NCI-H2029 (cell line): ENCODE data around the gene TENM4.
"Not testable (repeated sequence)": the region's sequence is repeated elsewhere in the genome, so short reads cannot be mapped to it uniquely, and the experiment has no call there.

Experiments
- DNase-seq: peaks from one replicate; lab custom pipeline; 2025; lab: John Stamatoyannopoulos, UW

Gene TENM4

DNA sequence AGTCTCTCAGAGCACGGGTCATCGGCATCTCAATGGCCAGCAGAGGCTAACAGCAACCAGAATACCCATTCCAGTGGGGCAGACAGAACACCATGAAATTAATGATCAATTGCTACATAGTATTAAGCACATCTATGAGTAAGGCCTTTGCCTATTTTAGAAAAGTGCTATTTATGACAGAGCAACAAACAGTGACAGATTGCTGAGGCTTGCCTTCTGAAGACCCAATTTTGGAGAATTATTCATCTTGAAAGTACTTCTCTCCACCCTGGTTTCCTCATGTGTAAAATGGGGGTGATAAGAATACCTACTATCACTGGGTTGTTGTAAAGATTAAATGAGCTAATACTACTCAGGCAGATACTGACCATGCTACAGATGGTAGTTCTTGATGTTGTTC, 232.7 kb downstream of the TENM4 start:
- DNase-seq = no peak

DNA sequence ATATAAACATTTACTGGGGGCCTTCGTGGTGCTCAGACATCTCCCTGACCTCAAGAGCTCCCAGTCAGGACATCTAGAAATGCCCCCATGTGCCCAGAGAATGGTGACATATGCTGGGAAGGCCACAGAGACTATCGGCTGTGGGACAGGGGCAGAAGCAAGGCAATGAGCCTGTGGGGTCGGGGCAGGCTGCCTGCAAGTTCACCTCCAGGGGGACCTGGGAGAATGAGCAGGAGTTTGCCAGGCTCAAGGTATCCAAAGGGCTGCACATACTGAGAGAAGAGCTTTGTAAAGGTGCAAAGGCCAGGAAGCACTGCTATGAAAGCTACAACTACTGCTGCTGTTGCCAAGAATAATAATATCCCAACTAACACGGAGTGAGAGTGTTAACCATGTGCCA, 233.9 kb downstream of the TENM4 start:
- no peak for DNase-seq

DNA sequence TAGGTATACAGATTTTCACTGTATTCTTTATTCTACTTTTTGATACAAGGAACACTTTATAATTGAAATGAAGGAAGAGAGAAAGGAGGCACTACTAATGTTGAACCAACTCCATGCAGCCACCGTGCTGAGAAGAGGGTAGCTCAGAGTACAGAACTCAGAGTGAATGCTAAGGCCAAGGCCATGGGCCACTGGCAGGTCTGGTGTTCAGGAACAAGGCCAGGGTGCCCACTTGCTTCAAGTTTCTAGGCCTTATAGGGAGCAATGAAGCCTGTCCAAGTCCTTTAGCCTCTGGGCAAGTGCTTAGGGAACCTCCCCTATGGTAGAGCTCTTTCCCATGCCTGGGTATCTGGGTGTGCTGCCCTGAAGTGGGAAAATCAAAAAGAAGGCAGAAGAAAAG, 235.0 kb downstream of the TENM4 start:
- no peak for DNase-seq

DNA sequence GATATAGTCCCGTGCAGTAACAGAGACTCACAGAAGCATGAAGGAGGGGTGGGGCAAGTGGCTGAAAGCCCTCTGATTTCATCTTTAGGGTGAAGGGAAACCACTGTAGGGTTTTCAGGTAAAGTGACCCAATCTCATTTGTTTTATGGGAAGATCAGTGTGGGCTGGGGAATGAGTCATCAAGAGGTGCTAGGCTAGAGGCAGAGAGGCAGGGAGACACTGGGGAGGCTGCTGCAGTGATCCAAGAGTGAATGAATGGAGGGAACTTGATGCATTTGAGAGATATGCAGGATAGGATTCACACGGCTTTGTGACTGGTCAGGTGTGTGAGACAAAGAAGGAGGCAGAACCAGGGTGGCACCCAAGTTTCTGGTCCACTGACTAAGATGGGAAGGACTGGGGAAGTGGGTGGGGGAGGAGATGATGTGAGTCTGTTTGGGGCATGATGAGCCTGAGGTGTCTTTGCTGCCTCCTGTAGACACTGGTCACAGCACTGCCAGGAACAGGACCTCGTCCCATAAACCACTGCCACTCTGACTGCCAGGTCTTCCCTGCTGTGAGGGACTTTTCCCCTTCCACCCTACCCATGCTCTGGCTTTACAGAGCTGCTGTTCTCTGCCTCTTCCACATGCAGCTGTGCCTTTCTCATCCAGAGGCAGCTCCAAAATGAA, 239.0 kb downstream of the TENM4 start:
- DNase-seq = no peak

DNA sequence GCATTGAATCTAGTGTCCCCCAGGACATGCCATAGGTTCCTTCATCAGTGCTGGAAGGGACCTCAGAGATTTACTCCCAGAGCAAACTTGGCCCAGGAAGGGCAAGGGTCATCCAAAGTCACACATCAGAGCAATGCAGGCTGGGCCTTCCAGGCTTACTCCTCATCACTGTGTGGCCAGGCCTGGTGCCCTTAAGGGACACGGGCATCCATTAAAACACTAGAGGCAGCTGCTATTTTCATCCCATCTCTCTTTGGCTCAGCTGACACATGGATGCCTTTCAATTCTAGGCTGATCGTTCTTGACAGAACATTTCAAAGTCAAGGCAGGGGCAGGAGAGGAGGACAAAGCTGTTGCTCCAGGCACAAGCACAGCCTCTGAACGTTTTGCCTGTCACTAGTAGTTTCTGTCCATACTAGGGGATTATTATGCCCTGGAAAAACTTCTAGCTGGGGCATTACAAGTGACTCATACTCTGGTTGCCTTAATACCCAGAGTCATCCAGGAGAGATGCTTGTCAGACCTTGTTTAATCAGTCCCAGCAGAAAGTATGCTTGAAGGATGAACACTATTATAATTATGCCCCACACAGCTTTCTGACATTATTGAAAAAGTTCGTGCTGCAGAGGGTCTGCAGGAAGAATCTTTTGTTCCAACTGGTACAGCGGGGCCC, 240.3 kb downstream of the TENM4 start:
- no peak for DNase-seq

DNA sequence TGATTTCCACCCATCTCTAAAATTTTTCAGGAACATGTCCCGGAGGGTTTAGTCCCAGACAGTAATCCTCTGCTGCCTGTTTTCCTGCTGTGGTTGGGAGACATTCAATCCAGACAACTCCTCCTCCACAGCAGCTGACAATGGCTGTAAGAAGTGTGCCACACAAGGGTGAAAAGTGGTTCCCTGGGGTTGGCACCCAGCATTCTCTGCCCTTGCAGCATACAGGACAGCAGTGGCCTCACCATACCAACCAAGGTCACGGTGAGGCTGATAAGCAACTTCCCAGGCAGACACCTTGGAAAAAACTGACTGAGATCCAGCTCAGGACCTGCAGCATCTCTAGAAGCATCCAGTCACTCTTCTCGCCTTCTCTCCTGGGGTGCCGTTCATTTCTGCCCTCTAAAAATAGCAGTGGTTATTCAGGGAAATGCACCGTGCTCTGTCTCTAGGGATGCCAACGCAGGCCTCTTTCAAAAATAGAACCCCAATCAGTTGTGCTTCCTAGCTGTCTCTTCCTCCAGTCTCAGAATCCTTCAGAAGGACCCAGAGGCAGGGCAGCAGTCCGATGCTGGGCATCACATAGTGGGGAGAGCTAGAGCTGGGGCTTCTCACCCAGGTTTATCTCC, 241.0 kb downstream of the TENM4 start:
- no peak for DNase-seq

DNA sequence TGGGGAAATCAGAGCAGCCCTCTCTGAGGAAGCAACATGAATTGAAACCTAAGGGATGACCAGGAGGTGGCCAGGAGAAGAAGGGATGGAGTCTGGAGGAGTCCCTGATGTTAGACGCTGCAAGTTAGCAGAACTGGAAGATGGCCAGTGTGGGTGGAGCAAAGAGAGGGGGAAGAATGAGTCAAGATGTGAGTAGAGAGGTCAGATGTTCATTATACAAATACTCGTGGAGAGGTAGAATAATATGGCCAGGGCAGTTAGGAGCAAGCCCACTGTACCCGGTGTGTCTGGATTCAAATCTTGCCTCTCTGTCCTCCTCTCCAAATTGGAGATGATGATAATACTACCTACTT, 242.0 kb downstream of the TENM4 start:
- no peak for DNase-seq

DNA sequence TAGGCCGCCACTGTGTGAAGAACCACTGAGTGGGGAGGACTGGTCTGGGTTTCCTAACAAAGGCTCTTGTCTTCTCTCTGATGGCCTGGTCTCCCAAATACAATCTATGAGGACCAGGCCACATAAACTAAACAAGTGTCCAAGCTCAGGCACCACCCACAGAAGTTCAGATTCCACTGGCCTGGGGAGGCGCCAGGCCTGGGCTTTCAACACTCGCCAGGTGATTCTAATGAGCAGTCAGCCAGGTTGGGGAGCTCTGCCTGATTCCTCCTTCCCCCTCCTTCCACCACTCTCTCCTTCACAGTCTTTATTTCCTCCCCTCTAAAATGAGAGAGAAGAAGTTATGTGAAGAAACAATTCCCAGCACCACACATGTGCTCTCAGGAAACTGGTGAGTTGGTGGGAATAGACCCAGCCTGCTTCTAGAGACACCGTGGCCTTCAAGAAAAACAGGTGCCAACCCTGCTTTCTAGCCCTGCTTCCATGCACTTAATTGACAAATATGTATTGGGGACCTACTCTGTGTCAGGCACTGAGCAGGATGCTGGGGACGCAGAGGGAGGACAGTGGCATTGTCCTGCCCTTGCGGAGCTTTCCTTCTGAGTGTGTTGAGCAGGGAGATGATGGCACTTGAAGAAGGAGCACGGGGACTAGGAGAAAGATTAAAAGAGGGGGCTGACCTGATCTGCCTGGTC, 242.5 kb downstream of the TENM4 start:
- no peak for DNase-seq

DNA sequence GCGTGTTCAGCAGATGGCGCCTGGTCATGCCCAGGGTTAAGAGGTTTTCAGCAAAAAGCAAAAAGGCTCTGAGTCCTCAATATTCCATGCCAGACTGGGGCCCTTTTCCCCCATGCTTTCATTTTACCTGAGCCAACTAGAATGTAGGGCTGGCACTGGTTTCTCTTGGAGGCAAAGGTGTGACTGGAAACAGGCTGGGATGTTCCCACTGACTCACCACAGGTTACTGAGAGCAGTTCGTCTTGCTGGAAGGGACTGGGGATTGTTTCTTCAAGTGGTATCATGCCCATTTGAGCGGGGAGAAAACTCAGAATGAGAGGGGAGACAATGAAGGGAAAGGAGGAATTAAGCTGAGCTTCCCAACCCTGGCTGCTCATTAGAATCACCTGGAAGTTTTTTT, 243.9 kb downstream of the TENM4 start:
- DNase-seq = no peak

DNA sequence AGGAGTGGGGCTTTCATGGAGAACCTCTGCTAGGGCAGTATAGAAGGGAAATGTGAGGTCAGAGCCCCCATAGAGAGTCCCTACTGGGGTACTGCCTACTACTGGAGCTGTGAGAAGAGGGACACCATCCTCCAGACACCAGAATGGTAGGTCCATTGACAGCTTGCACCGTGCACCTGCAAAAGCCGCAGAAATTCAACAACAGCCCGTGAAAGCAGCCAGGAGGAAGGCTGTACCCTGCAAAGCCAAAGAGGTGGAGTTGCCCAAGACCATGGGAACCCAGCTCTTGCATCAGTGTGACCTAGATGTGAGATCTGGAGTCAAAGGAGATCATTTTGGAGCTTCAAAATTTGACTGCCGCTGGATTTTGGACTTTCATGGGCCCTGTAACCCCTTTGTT, 245.6 kb downstream of the TENM4 start:
- no peak for DNase-seq

DNA sequence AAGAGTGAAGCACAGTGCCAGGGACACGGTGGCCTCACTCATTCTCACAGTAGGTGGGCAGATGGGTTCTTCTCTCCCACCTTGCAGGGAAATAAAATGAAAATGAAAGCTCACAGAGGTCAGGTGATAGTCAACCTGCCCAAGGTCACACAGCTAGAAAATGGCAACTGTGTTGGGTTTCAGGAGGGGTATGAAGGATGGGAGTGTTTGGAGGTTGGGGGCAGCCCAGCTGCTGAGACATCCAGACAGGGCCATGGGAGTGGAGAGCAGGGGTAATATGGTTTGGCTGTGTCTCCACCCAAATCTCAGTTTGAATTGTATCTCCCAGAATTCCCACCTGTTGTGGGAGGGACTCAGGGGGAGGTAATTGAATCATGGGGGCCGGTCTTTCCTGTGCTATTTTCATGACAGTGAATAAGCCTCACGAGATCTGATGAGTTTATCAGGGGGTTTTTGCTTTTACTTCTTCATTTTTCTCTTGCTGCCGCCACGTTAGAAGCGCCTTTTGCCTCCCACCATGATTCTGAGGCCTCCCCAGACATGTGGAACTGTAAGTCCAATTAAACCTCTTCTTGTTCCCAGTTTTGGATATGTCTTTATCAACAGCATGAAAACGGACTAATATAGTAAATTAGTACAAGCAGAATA, 247.0 kb downstream of the TENM4 start:
- no peak for DNase-seq

DNA sequence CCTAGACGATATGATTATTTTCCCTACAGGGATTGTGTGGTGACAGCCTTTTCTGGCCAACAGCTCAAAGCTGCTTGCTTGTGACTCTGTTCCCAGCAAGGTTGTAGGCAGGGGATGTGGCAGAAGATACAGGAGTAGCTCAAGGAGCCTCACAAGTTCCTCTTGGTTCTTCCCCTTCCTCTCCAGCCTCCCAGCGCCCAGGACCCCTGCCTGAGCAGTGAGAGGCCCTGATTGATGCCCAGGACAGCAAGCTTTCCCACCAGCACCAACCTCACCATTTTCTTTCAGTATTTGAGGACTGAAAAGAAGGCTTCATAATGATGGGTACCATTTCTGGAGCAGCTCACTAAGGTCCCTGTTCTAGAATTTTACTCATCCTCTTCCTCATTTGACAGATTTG, 248.0 kb downstream of the TENM4 start:
- DNase-seq = no peak

DNA sequence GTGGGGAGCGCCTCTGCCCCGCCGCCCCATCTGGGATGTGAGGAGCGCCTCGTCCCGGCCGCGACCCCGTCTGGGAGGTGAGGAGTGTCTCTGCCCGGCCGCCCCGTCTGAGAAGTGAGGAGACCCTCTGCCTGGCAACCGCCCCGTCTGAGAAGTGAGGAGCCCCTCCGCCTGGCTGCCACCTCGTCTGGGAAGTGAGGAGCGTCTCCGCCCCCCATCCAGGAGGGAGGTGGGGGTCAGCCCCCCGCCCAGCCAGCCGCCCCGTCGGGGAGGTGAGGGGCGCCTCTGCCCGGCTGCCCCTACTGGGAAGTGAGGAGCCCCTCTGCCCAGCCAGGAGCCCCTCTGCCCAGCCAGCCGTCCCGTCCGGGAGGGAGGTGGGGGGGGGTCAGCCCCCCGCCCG, 249.1 kb downstream of the TENM4 start:
- not testable (repeated sequence) for DNase-seq

DNA sequence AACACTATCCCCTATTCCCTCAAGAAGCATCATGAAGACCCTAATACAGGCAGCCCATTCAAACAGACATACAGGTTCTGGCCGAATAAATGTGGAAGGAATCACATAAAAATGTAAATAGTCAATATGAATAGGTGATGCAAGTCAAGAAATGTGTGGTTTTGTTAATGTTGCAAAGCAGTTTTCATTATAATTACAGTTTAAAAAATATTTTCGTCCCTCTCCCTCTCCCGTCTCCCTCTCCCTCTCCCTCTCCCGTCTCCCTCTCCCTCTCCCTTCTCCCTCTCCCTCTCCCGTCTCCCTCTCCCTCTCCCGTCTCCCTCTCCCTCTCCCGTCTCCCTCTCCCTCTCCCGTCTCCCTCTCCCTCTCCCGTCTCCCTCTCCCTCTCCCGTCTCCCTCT, 250.3 kb downstream of the TENM4 start:
- DNase-seq = not testable (repeated sequence)

DNA sequence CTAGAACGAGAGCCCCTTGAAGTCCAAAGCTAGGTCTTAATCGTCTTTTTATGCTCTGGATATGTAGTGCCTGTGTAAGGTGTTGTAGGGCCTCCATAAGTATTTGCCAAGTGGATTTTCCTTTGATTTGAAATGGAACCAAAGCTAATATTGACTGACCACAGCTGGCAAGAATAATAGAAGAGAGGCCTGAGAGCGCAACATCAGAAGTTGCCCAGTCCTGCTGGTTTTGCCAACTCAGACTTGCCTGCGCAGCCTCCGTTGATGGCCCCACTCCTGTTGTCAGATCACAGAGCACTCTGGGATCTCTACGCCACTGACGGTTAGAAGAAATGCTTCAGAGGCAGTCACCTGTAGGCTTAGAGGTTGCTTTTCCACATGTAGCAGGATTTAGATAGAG, 251.2 kb downstream of the TENM4 start:
- peak; percentile 76 for DNase-seq

DNA sequence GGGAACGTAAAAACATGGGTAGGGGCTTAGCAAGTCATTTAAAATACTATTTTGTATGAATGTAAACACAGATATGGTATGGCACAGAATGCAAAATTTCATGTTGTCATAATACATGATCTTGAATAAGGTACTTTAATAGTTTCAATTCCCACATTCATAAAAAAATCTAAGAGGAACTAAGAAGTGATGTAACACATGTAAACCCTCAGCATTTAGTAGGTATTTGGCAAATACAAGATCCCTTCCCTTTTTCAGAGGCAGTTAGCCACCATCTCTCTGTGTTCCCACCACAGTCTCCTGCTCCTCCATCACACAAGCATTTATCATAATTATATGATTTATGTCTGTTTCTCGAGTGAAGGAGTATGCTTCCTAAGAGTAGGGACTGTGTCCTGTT, 251.8 kb downstream of the TENM4 start:
- no peak for DNase-seq

DNA sequence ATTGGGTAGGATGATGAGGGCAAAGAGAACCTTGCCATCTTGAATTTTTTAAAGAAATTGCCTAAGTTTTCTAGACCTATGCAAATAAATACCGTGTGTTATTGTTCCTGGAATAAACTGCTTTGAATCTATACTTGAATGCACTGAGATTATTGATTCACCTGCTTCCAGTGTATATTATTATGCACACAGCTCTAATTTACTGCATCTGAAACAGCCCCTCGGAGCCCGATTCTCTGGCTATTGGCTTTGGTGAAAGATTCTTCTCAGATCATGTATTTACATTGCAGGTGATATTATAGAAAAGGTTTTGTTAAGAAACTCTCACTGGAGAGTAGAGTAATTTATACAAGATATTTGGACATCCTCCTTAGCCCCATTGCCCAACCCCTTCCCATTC, 254.2 kb downstream of the TENM4 start:
- no peak for DNase-seq

DNA sequence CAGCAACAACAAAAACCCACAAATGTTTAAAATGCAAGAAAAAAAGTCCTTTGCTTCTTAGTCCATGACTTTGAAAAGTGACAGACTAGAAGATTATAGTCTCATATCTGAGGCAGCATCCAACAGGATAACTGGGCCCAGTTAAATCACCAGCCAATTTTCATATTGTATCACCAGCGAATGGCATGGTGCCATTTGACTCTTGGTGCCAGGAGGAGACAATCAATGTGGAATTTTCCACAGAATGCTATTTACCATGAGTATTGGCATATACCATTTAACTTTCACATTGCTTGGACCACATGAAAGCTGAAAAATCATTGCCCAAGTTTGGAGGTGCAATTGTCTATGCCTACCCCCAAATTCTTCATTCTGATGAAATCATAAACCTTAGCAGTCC, 255.5 kb downstream of the TENM4 start:
- no peak for DNase-seq

DNA sequence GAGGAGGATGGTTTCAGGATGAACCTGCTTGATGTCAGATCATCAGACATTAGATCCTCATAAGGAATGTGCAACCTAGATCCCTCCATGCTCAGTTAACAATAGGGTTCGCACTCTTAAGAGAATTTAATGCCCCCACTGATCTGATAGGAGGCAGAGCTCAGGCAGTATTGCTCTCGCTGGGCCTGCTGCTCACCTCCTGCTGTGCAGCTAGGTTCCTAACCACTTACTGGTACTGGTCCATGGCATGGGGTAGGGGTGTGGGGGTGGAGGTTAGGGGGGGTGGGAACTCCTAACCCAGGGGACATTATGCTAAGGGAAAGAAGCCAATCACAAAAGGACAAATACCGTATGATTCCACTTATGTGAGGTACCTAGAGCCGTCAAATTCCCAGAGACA, 256.5 kb downstream of the TENM4 start:
- no peak for DNase-seq

DNA sequence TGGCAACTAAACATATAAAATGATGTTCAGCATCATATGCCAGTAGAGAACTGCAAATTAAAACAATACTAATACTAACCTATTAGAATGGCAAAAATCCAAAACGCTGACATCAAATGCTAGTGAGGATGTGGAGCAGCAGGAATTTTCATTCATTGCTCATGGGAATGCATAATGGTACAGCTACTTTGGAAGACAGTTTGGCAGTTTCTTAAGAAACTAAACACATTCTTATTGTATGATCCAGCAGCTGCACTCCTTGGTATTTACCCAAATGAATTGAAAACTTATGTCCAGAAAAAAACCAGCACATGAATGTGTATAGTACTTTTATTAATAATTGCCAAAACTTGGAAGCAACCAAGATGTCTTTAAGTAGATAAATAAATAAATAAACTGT, 258.0 kb downstream of the TENM4 start:
- DNase-seq = no peak

DNA sequence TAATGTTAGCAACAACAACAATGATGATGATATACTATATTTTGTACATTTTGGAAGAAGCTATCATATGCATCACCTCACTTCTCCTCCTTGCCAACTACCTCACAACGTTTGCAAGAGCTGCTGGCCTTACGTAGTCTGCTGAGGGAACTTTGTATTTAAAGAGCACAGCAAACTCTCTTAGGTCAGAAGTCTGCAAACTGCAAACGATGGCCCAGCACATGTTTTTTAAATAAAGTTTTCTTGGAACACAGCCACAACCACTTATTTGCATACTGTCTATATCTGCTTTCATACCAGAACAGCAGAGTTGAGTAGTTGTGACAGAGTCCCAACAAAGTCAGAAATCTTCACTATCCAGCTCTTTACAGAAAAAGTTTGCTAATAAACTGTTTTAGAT, 261.7 kb downstream of the TENM4 start:
- DNase-seq = no peak
